Adrenal gland (tissue), 5 donors: ENCODE results near the gene ABL1.

Source experiments
- POLR2A ChIP-seq, 2 donors: fragments of 450-650 bp; IDR thresholded peaks; one replicate each; pipeline ENCODE4 v1.6.1; 2017; ENCODE audit warnings: antibody characterized with exemption in 2 of 2, mild to moderate bottlenecking in 2 of 2, moderate library complexity in 1 of 2
- TF ChIP-seq, protein P1 (sequence below), 6 experiments: fragments of 450-650 bp in 4 of 6; fragments of 200-600 bp in 2 of 6; sonication (generic) in 1 of 6; IDR thresholded peaks; 1 replicate in 5 of 6; 2 replicates in 1 of 6; pipeline versions ENCODE4 v1.5.1 to v1.8.0; 2016 to 2021; ENCODE audit warnings: antibody characterized with exemption in 6 of 6, mild to moderate bottlenecking in 2 of 6, moderate library complexity in 1 of 6
- donor health status: DM: no; HTN: no; CAD: no.

DNA sequence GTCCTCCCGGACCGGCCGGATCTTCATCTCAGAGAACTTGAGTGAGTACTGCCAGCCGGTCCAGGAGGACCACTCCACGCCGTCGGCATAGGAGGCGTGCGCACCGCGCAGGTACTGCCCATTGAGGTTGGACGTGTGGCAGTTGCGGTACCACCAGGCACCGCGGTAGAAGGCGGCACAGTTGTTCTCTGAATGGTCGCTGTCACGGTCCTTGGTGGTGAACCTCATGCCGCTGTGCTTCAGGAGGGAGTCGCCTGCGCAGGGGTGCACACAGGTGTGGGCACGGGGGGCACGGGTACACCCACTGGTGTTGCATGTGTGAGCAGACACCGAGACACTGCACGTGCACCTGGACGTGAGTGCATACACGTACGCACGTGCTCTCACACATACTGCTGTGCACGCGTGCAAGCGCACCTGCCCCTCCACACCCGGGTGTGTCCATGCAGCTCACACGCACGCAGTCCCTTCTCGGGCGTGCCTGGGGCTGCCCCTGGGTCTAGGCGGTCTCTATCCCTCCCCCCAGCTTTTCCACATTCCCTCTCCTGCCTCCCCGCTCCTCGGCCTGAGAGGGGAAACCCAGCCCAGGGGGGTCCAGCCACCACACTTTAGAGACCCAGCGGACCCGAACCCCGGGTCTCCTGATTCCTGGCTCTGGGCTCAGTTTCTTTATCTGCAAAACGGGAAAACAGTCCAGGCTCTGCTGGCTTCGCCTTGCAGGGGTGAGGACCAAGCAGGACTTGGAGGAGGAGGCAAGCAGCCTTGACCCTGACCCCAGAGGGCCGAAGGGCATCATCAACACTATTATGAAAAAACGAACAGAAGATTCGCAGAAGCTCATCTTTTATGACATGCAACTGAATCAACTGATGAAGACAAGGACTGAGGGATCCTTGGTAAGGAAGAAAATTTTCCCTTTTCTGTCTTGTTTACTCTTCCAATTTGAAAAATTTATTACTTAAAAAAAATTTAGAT lies 69.3 kb downstream of the ABL1 start:
- TF ChIP-seq, protein P1, sequence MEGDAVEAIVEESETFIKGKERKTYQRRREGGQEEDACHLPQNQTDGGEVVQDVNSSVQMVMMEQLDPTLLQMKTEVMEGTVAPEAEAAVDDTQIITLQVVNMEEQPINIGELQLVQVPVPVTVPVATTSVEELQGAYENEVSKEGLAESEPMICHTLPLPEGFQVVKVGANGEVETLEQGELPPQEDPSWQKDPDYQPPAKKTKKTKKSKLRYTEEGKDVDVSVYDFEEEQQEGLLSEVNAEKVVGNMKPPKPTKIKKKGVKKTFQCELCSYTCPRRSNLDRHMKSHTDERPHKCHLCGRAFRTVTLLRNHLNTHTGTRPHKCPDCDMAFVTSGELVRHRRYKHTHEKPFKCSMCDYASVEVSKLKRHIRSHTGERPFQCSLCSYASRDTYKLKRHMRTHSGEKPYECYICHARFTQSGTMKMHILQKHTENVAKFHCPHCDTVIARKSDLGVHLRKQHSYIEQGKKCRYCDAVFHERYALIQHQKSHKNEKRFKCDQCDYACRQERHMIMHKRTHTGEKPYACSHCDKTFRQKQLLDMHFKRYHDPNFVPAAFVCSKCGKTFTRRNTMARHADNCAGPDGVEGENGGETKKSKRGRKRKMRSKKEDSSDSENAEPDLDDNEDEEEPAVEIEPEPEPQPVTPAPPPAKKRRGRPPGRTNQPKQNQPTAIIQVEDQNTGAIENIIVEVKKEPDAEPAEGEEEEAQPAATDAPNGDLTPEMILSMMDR (IDR thresholded peaks at IDR 0.05) = no peak
- TF ChIP-seq POLR2A (IDR thresholded peaks at IDR 0.05) = no peak
